Measurements from ENCODE around the gene RAB37. TPM values are rescaled to one million over a fixed set of nuclear protein-coding genes. Genes with fewer than 3 reads are reported as not detected.

RAB37 gene
- total and polyA plus RNA-seq, 9 of the 15 experiments (the other 6 are each of a cell fraction or from before 2014, with no cell fraction given), result 0.03 to 0.27 (median 0.11) TPM; not detected in 4

- CTCF ChIA-PET (ENCODE audit: low intra/inter-chr PET ratio), result no interaction called here
- Histone ChIP-seq H3K79me2 (ENCODE audit: control insufficient read depth, insufficient read depth, low read length) (no peaks in the 10 kb centered on the region), H3K36me3 (ENCODE audit: control insufficient read depth, insufficient read depth, low read length) (peaks cover 37% of the 10 kb centered on the region; the same call in 1 of the 3 replicates), H3K27me3 (ENCODE audit: control insufficient read depth in 2 of 2, insufficient read depth in 2 of 2, low read length in 2 of 2) (no peaks in the 10 kb centered on the region), H2AFZ (ENCODE audit: low read depth, low read length) (no peak overlapping the region), H3K27ac (ENCODE audit: extremely low read depth, low read depth, low read length) (no peak overlapping the region), H3K4me2 (ENCODE audit: insufficient read depth, low read length) (no peak overlapping the region), H3K9ac (ENCODE audit: insufficient read depth in 1 of 2, low read depth in 2 of 2, low read length in 2 of 2) (no peak overlapping the region; a peak in 1 of 4 replicates), H3K4me1 (replicated peaks in 1 of 2; ENCODE audit: control insufficient read depth in 2 of 2, insufficient read depth in 2 of 2, low read length in 2 of 2) (peaks cover 0 to 5% of the 10 kb centered on the region in 2 experiments; a peak in 1 of 5 replicates), H3K9me1 (ENCODE audit: control insufficient read depth, insufficient read depth, low read length) (no peaks in the 10 kb centered on the region), H4K20me1 (replicated peaks; ENCODE audit: control insufficient read depth, insufficient read depth, low read length) (0 out of 2 replicates have a peak, but pooled peaks cover 9% of the 10 kb centered on the region), H3K9me3 (replicated peaks; ENCODE audit: control insufficient read depth, insufficient read depth, low read depth, low read length) (no peaks in the 10 kb centered on the region), H3K4me3 (no peak overlapping the region)
- intact Hi-C loops (cut with micrococcal nuclease), result no loop called here
- in situ Hi-C loops (cut with MboI), result no loop called here
- DNase-seq (ENCODE audit: extremely low read depth in 1 of 4, low spot score in 3 of 4), result no peak
- no peak for FAIRE-seq
- WGBS (ENCODE audit: insufficient coverage, low coverage, missing lambda C conversion rate), result 94% methylated on average over 6 of the region's 6 CpGs
- ATAC-seq, result no peak
- no TSS peak for BruUV-seq (replicated peaks)
- POLR2A ChIA-PET, result interaction anchor here (0.8 to 1.0 kb wide), 2 partner anchors 10 to 65 kb away, joined by 4 to 5 read pairs; no protein-coding TSS in a partner anchor
- no peak for TF ChIP-seq ZC3H4 (CRISPR knock-in tag; IDR thresholded peaks at IDR 0.05; ENCODE audit: borderline replicate concordance)
- TF ChIP-seq HDAC3 (IDR thresholded peaks at IDR 0.05; ENCODE audit: borderline replicate concordance, partially characterized antibody), result no peak
- TF ChIP-seq MAFK (IDR thresholded peaks at IDR 0.05; ENCODE audit: low read length), result no peak
- no peak for TF ChIP-seq ZNF143 (CRISPR knock-in tag; IDR thresholded peaks at IDR 0.05)
- TF ChIP-seq E4F1 (CRISPR knock-in tag; IDR thresholded peaks at IDR 0.05; ENCODE audit: borderline replicate concordance), result no peak
- TF ChIP-seq FOXO4 (CRISPR knock-in tag; IDR thresholded peaks at IDR 0.05), result no peak
- no peak for TF ChIP-seq PKNOX1 (IDR thresholded peaks at IDR 0.05)
- TF ChIP-seq L3MBTL2 (IDR thresholded peaks at IDR 0.05), result no peak
- no peak for TF ChIP-seq KDM5B (IDR thresholded peaks at IDR 0.05; ENCODE audit: insufficient replicate concordance, low read depth, low read length)
- no peak for TF ChIP-seq MXD1 (CRISPR knock-in tag; IDR thresholded peaks at IDR 0.05; ENCODE audit: borderline replicate concordance, poor library complexity, severe bottlenecking)
- TF ChIP-seq PPARD (CRISPR knock-in tag; IDR thresholded peaks at IDR 0.05), result no peak
- no peak for TF ChIP-seq ZEB2 (IDR thresholded peaks at IDR 0.05)
- TF ChIP-seq ZBTB34 (CRISPR knock-in tag; IDR thresholded peaks at IDR 0.05), result no peak
- TF ChIP-seq C11orf30 (IDR thresholded peaks at IDR 0.05; ENCODE audit: low read depth), result no peak
- TF ChIP-seq MYBL2 (IDR thresholded peaks at IDR 0.05; ENCODE audit: low read depth), result no peak
- TF ChIP-seq MYBL2 (CRISPR knock-in tag; IDR thresholded peaks at IDR 0.05; ENCODE audit: borderline replicate concordance), result no peak
- TF ChIP-seq U2AF1 (optimal IDR thresholded peaks at IDR 0.05; ENCODE audit: low read depth, low read length), result no peak
These were observed 59.8 kb downstream of the RAB37 start for GRCh38 chr17:74796866-74797265.

All from K562 (cell line).